GM18511 (cell line): Measurements from ENCODE around the gene TTLL10.

ENCODE experiments used
- ATAC-seq: cut with Tn5 transposase; IDR thresholded peaks from one replicate; pipeline ENCODE4 v1.9.1; 2021; ENCODE audit warnings: mild to moderate bottlenecking, moderate library complexity; ENCODE audit not compliant: unreplicated experiment

The TTLL10 gene

GRCh38 chr1:1173793-1174415 is at the start of gene TTLL10:
TSS of gene TTLL10 (plus strand) at chr1:1173880. CDS start at chr1:1179216, 5,336 bp downstream.
- no peak for ATAC-seq

- ATAC-seq = no peak
These were observed 49.2 kb upstream of the TTLL10 start for GRCh38 chr1:1124508-1124785.

- no peak for ATAC-seq
These were observed 48.7 kb upstream of the TTLL10 start for GRCh38 chr1:1124786-1125642.

GRCh38 chr1:1125945-1126344 is 47.7 kb upstream of the TTLL10 start:
- no peak for ATAC-seq

- no peak for ATAC-seq
These were observed 45.9 kb upstream of the TTLL10 start for GRCh38 chr1:1127551-1128451.

- ATAC-seq = no peak
These were observed 45.1 kb upstream of the TTLL10 start for GRCh38 chr1:1128454-1129139.

- no peak for ATAC-seq
These were observed 44.3 kb upstream of the TTLL10 start for GRCh38 chr1:1129381-1129821.

GRCh38 chr1:1130206-1131120 is 43.2 kb upstream of the TTLL10 start:
- ATAC-seq = no peak

- ATAC-seq = no peak
These were observed 41.4 kb upstream of the TTLL10 start for GRCh38 chr1:1132042-1132950.

GRCh38 chr1:1132956-1133750 is 40.5 kb upstream of the TTLL10 start:
- ATAC-seq = no peak

GRCh38 chr1:1134300-1134970 is 39.2 kb upstream of the TTLL10 start:
- ATAC-seq = no peak

GRCh38 chr1:1135339-1136136 is 38.1 kb upstream of the TTLL10 start:
- ATAC-seq = no peak

- ATAC-seq = no peak
These were observed 37.0 kb upstream of the TTLL10 start for GRCh38 chr1:1136547-1137230.

- ATAC-seq = peak; percentile 56
These were observed 36.2 kb upstream of the TTLL10 start for GRCh38 chr1:1137256-1138045.

GRCh38 chr1:1140673-1141072 is 33.0 kb upstream of the TTLL10 start:
- no peak for ATAC-seq
